Mucosa of stomach (tissue), 1 donor: Measurements from ENCODE around the gene RSPO3.

Source experiments
- H3K27me3 ChIP-seq: one replicate; pipeline ENCODE4 v1.7.0; 2013; ENCODE audit warnings: mild to moderate bottlenecking, low read length; ENCODE audit not compliant: control insufficient read depth, insufficient read depth
- H3K36me3 ChIP-seq: one replicate; pipeline ENCODE4 v1.7.0; 2013; ENCODE audit warnings: low read length; ENCODE audit not compliant: control insufficient read depth, insufficient read depth
- H3K4me1 ChIP-seq: one replicate; pipeline ENCODE4 v1.7.0; 2013; ENCODE audit warnings: mild to moderate bottlenecking, low read length; ENCODE audit not compliant: control insufficient read depth, insufficient read depth
- H3K4me3 ChIP-seq: one replicate; pipeline ENCODE4 v1.7.0; 2013; ENCODE audit warnings: low read length
- H3K9ac ChIP-seq: one replicate; pipeline ENCODE4 v1.7.0; 2013; ENCODE audit warnings: mild to moderate bottlenecking, low read length, moderate library complexity
- H3K9me3 ChIP-seq: one replicate; pipeline ENCODE4 v1.7.0; 2013; ENCODE audit warnings: mild to moderate bottlenecking, low read length, moderate library complexity; ENCODE audit not compliant: control insufficient read depth
- donor health status: Pancreatic carcinoma.

The RSPO3 gene

GRCh38 chr6:127118298-127119101 is at the start of gene RSPO3:
RSPO3 (plus strand) TSS chr6:127118671; CDS start chr6:127119193, 522 bp downstream.
- peaks cover 45% of the 10 kb centered on the region for H3K27me3 ChIP-seq
- no peak within 1 kb of the TSS for H3K9ac ChIP-seq
- H3K36me3 ChIP-seq, result no peaks in the 10 kb centered on the region
- H3K9me3 ChIP-seq, result no peaks in the 10 kb centered on the region
- no peak within 1 kb of the TSS for H3K4me3 ChIP-seq
- peaks cover 8% of the 10 kb centered on the region for H3K4me1 ChIP-seq

GRCh38 chr6:127069659-127070279 is 48.7 kb upstream of the RSPO3 start:
- H3K9me3 ChIP-seq, result no peaks in the 10 kb centered on the region
- no peak overlapping the region for H3K9ac ChIP-seq
- H3K36me3 ChIP-seq, result no peaks in the 10 kb centered on the region
- H3K4me3 ChIP-seq, result no peak overlapping the region
- no peaks in the 10 kb centered on the region for H3K27me3 ChIP-seq
- H3K4me1 ChIP-seq, result no peaks in the 10 kb centered on the region

GRCh38 chr6:127073222-127073621 is 45.2 kb upstream of the RSPO3 start:
- no peak overlapping the region for H3K4me3 ChIP-seq
- no peaks in the 10 kb centered on the region for H3K9me3 ChIP-seq
- H3K9ac ChIP-seq, result no peak overlapping the region
- H3K36me3 ChIP-seq, result no peaks in the 10 kb centered on the region
- no peaks in the 10 kb centered on the region for H3K27me3 ChIP-seq
- no peaks in the 10 kb centered on the region for H3K4me1 ChIP-seq

GRCh38 chr6:127076466-127076865 is 42.0 kb upstream of the RSPO3 start:
- H3K27me3 ChIP-seq, result no peaks in the 10 kb centered on the region

GRCh38 chr6:127077886-127078285 is 40.6 kb upstream of the RSPO3 start:
- no peaks in the 10 kb centered on the region for H3K36me3 ChIP-seq
- H3K9ac ChIP-seq, result no peak overlapping the region
- H3K4me1 ChIP-seq, result no peaks in the 10 kb centered on the region
- no peaks in the 10 kb centered on the region for H3K9me3 ChIP-seq
- no peak overlapping the region for H3K4me3 ChIP-seq
- no peaks in the 10 kb centered on the region for H3K27me3 ChIP-seq

More at GRCh38 chr6:127076466-127076865, 42.0 kb upstream of the RSPO3 start:
- Histone ChIP-seq H3K9me3 (no peaks in the 10 kb centered on the region), H3K4me3 (no peak overlapping the region), H3K9ac (no peak overlapping the region), H3K36me3 (no peaks in the 10 kb centered on the region), H3K4me1 (no peaks in the 10 kb centered on the region)

- Histone ChIP-seq H3K4me1 (no peaks in the 10 kb centered on the region), H3K9ac (no peak overlapping the region), H3K4me3 (no peak overlapping the region), H3K36me3 (no peaks in the 10 kb centered on the region), H3K9me3 (no peaks in the 10 kb centered on the region), H3K27me3 (no peaks in the 10 kb centered on the region)
These were observed 39.8 kb upstream of the RSPO3 start for GRCh38 chr6:127078669-127079068.

GRCh38 chr6:127079681-127080080 is 38.8 kb upstream of the RSPO3 start:
- Histone ChIP-seq H3K4me1 (no peaks in the 10 kb centered on the region), H3K9ac (no peak overlapping the region), H3K9me3 (no peaks in the 10 kb centered on the region), H3K27me3 (no peaks in the 10 kb centered on the region), H3K4me3 (no peak overlapping the region), H3K36me3 (no peaks in the 10 kb centered on the region)

- H3K4me1 ChIP-seq, result no peaks in the 10 kb centered on the region
- H3K27me3 ChIP-seq, result no peaks in the 10 kb centered on the region
- H3K9ac ChIP-seq, result no peak overlapping the region
- H3K36me3 ChIP-seq, result no peaks in the 10 kb centered on the region
- no peaks in the 10 kb centered on the region for H3K9me3 ChIP-seq
- H3K4me3 ChIP-seq, result no peak overlapping the region
These were observed 38.4 kb upstream of the RSPO3 start for GRCh38 chr6:127080081-127080480.

GRCh38 chr6:127083231-127083962 is 35.1 kb upstream of the RSPO3 start:
- no peaks in the 10 kb centered on the region for H3K4me1 ChIP-seq
- no peaks in the 10 kb centered on the region for H3K36me3 ChIP-seq
- no peaks in the 10 kb centered on the region for H3K9me3 ChIP-seq
- H3K27me3 ChIP-seq, result no peaks in the 10 kb centered on the region
- H3K4me3 ChIP-seq, result no peak overlapping the region
- H3K9ac ChIP-seq, result no peak overlapping the region

GRCh38 chr6:127083963-127084310 is 34.5 kb upstream of the RSPO3 start:
- Histone ChIP-seq H3K4me3 (no peak overlapping the region), H3K4me1 (no peaks in the 10 kb centered on the region), H3K9ac (no peak overlapping the region), H3K36me3 (no peaks in the 10 kb centered on the region), H3K9me3 (no peaks in the 10 kb centered on the region), H3K27me3 (no peaks in the 10 kb centered on the region)

GRCh38 chr6:127085181-127085580 is 33.3 kb upstream of the RSPO3 start:
- no peaks in the 10 kb centered on the region for H3K36me3 ChIP-seq
- no peaks in the 10 kb centered on the region for H3K4me1 ChIP-seq
- no peak overlapping the region for H3K9ac ChIP-seq
- no peak overlapping the region for H3K4me3 ChIP-seq
- no peaks in the 10 kb centered on the region for H3K27me3 ChIP-seq
- H3K9me3 ChIP-seq, result no peaks in the 10 kb centered on the region

GRCh38 chr6:127090051-127090450 is 28.4 kb upstream of the RSPO3 start:
- H3K36me3 ChIP-seq, result no peaks in the 10 kb centered on the region
- H3K27me3 ChIP-seq, result no peaks in the 10 kb centered on the region
- no peaks in the 10 kb centered on the region for H3K4me1 ChIP-seq
- no peak overlapping the region for H3K9ac ChIP-seq
- H3K4me3 ChIP-seq, result no peak overlapping the region
- no peaks in the 10 kb centered on the region for H3K9me3 ChIP-seq
